ENCODE measurements around the gene RANBP17. TPM values are rescaled to one million over a fixed set of nuclear protein-coding genes. Genes with fewer than 3 reads are reported as not detected.
"Not testable (repeated sequence)": the region's sequence is repeated elsewhere in the genome, so short reads cannot be mapped to it uniquely, and the experiment has no call there.

The RANBP17 gene
- total and polyA plus RNA-seq, 12 donors, result 0.55 to 12.9 (median 5.9) TPM

- Histone ChIP-seq H3K4me3 (no peak overlapping the region), H3K4me1 (peaks cover 0 to 17% (median 6%) of the 10 kb centered on the region in 9 donors), H3K27me3 (peaks cover 0 to 24% (median 0%) of the 10 kb centered on the region in 7 donors), H3K27ac (no peak overlapping the region), H3K36me3 (no peaks in the 10 kb centered on the region), H3K9me3 (peaks cover 0 to 11% (median 10%) of the 10 kb centered on the region in 11 donors)
- ATAC-seq (no peak), DNase-seq (no peak)
- TF ChIP-seq CTCF (IDR thresholded peaks at IDR 0.05), result no peak
- WGBS, 2 donors, result 96 to 100% methylated on average over 1 of the region's 1 CpG
- intact Hi-C loops (cut with DNase I), result no loop called here
Measured at GRCh38 chr5:170865622-170866021, 3.8 kb downstream of the RANBP17 start.

- Histone ChIP-seq H3K27me3 (peaks cover 0 to 9% (median 0%) of the 10 kb centered on the region in 7 donors), H3K4me3 (no peak overlapping the region), H3K4me1 (peaks cover 0 to 9% (median 2%) of the 10 kb centered on the region in 9 donors), H3K9me3 (peaks cover 0 to 23% (median 0%) of the 10 kb centered on the region in 11 donors), H3K27ac (no peak overlapping the region), H3K36me3 (no peaks in the 10 kb centered on the region)
- no peak for TF ChIP-seq CTCF (IDR thresholded peaks at IDR 0.05)
- DNase-seq (no peak), ATAC-seq (no peak)
- 73 to 83% methylated on average over 1 of the region's 1 CpG for WGBS, 2 donors
- intact Hi-C loops (cut with DNase I), result no loop called here
Measured at GRCh38 chr5:170867825-170868224, 6.0 kb downstream of the RANBP17 start.

GRCh38 chr5:170870390-170870789 lies 8.6 kb downstream of the RANBP17 start:
- H3K36me3 ChIP-seq; ATAC-seq; H3K4me1 ChIP-seq; intact Hi-C loops (cut with DNase I); H3K27ac ChIP-seq; H3K27me3 ChIP-seq; DNase-seq; H3K4me3 ChIP-seq: not testable (repeated sequence)
- peaks cover 0 to 37% (median 0%) of the 10 kb centered on the region in 11 donors for H3K9me3 ChIP-seq

- TF ChIP-seq CTCF (IDR thresholded peaks at IDR 0.05), result no peak
- peaks cover 0 to 38% (median 0%) of the 10 kb centered on the region in 11 donors for H3K9me3 ChIP-seq
- no peak for ATAC-seq
- intact Hi-C loops (cut with DNase I), result no loop called here
- no peak overlapping the region for H3K27ac ChIP-seq
- no peak overlapping the region for H3K4me3 ChIP-seq
- H3K27me3 ChIP-seq, result no peaks in the 10 kb centered on the region
- WGBS, 2 donors, result 94 to 97% methylated on average over 2 of the region's 2 CpGs
- H3K36me3 ChIP-seq, result no peaks in the 10 kb centered on the region
- no peaks in the 10 kb centered on the region for H3K4me1 ChIP-seq
- no peak for DNase-seq
Measured at GRCh38 chr5:170874017-170874416, 12.2 kb downstream of the RANBP17 start.

- intact Hi-C loops (cut with DNase I), result no loop called here
- no peak overlapping the region for H3K4me3 ChIP-seq
- H3K4me1 ChIP-seq, result no peaks in the 10 kb centered on the region
- H3K27me3 ChIP-seq, result no peaks in the 10 kb centered on the region
- TF ChIP-seq CTCF (IDR thresholded peaks at IDR 0.05), result no peak
- H3K27ac ChIP-seq, result no peak overlapping the region
- peaks cover 0 to 38% (median 0%) of the 10 kb centered on the region in 11 donors for H3K9me3 ChIP-seq
- no peak for ATAC-seq
- H3K36me3 ChIP-seq, result no peaks in the 10 kb centered on the region
- WGBS, 2 donors, result 95 to 97% methylated on average over 4 of the region's 4 CpGs
- no peak for DNase-seq
Measured at GRCh38 chr5:170875811-170876210, 14.0 kb downstream of the RANBP17 start.
